WTC11 (cell line): ENCODE results near the gene LTBP1.
A peak's percentile ranks its signal among the peaks of the same experiment; 100 is the strongest.

Experiments used
- CBFB ChIP-seq: sonication (generic); formaldehyde crosslinking; IDR thresholded peaks from 2 replicates; pipeline ENCODE4 v1.8.1; 2022; ENCODE audit warnings: mild to moderate bottlenecking, low read depth, missing genetic modification reagents
- CREM ChIP-seq: sonication (generic); formaldehyde crosslinking; IDR thresholded peaks from 2 replicates; pipeline ENCODE4 v1.8.1; 2022; ENCODE audit warnings: mild to moderate bottlenecking, missing genetic modification reagents, moderate library complexity
- GABPB1 ChIP-seq: sonication (generic); formaldehyde crosslinking; IDR thresholded peaks from 2 replicates; pipeline ENCODE4 v1.8.1; 2023; ENCODE audit warnings: mild to moderate bottlenecking, missing genetic modification reagents
- NFYB ChIP-seq: sonication (generic); formaldehyde crosslinking; conservative IDR thresholded peaks from 2 replicates; pipeline ENCODE4 v1.8.0; 2022; ENCODE audit warnings: low read depth, missing genetic modification reagents
- NR2C2 ChIP-seq: sonication (generic); formaldehyde crosslinking; IDR thresholded peaks from 2 replicates; pipeline ENCODE4 v1.8.0; 2022; ENCODE audit warnings: mild to moderate bottlenecking, missing genetic modification reagents
- SMAD4 ChIP-seq: sonication (generic); formaldehyde crosslinking; IDR thresholded peaks from 2 replicates; pipeline ENCODE4 v1.8.0; 2022; ENCODE audit warnings: mild to moderate bottlenecking, missing genetic modification reagents
- SOX15 ChIP-seq: fragments of 250-450 bp; sonication (Bioruptor Pico); IDR thresholded peaks from 2 replicates; pipeline ENCODE4 v1.9.0; 2021; ENCODE audit warnings: mild to moderate bottlenecking
- SP1 ChIP-seq: sonication (generic); formaldehyde crosslinking; conservative IDR thresholded peaks from 2 replicates; pipeline ENCODE4 v1.8.1; 2022; ENCODE audit warnings: missing genetic modification reagents
- ZNF317 ChIP-seq: sonication (generic); formaldehyde crosslinking; IDR thresholded peaks from 2 replicates; pipeline ENCODE4 v1.8.1; 2023; ENCODE audit warnings: low read depth, mild to moderate bottlenecking, moderate library complexity, missing genetic modification reagents, borderline replicate concordance
- TF ChIP-seq, protein P1 (sequence below): fragments of 200-600 bp; IDR thresholded peaks from 2 replicates; pipeline ENCODE4 v1.8.0; 2022; ENCODE audit warnings: antibody characterized with exemption
- TF ChIP-seq, protein P2 (sequence below): sonication (generic); formaldehyde crosslinking; IDR thresholded peaks from 2 replicates; pipeline ENCODE4 v1.8.0; 2022; ENCODE audit warnings: mild to moderate bottlenecking, missing genetic modification reagents
- TF ChIP-seq, protein P3 (sequence below): sonication (generic); formaldehyde crosslinking; IDR thresholded peaks from 2 replicates; pipeline ENCODE4 v1.8.0; 2022; ENCODE audit warnings: mild to moderate bottlenecking, missing genetic modification reagents

DNA sequence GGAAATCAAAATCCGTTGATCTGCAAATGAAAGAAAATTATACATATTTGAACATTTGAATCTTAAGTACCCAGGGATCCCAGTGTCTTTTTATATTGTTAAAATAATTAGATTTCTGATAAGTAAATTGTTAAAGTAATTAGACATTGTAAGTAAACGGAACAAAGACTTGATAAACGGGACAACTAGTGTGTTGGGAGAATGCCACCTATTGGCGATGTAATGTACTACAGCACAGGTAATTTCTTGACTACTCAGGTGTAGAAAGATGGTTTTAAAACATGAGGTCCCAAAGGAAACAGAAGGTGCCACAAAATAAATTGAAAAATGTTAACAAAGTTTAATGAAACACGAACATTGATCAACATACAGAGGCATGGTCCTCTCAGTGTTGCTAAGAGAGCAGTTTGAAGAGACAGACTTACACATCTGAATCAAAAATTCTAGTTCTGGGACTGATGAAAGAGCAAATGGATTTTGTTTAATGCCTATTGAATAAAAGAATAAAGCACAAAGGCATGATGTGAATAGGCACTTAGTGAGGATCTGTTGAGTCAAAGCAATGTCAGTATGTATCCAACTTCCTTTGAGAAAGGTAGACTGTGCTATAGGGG, 426.3 kb downstream of the LTBP1 start:
- TF ChIP-seq, protein P1, sequence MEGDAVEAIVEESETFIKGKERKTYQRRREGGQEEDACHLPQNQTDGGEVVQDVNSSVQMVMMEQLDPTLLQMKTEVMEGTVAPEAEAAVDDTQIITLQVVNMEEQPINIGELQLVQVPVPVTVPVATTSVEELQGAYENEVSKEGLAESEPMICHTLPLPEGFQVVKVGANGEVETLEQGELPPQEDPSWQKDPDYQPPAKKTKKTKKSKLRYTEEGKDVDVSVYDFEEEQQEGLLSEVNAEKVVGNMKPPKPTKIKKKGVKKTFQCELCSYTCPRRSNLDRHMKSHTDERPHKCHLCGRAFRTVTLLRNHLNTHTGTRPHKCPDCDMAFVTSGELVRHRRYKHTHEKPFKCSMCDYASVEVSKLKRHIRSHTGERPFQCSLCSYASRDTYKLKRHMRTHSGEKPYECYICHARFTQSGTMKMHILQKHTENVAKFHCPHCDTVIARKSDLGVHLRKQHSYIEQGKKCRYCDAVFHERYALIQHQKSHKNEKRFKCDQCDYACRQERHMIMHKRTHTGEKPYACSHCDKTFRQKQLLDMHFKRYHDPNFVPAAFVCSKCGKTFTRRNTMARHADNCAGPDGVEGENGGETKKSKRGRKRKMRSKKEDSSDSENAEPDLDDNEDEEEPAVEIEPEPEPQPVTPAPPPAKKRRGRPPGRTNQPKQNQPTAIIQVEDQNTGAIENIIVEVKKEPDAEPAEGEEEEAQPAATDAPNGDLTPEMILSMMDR, result peak; percentile 58; the same call in 1 of the 2 replicates
- TF ChIP-seq SP1 (CRISPR knock-in tag), result no peak
- TF ChIP-seq SOX15 (CRISPR knock-in tag), result no peak
- no peak for TF ChIP-seq NR2C2 (CRISPR knock-in tag)
- TF ChIP-seq, protein P2, sequence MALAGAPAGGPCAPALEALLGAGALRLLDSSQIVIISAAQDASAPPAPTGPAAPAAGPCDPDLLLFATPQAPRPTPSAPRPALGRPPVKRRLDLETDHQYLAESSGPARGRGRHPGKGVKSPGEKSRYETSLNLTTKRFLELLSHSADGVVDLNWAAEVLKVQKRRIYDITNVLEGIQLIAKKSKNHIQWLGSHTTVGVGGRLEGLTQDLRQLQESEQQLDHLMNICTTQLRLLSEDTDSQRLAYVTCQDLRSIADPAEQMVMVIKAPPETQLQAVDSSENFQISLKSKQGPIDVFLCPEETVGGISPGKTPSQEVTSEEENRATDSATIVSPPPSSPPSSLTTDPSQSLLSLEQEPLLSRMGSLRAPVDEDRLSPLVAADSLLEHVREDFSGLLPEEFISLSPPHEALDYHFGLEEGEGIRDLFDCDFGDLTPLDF (CRISPR knock-in tag), result no peak
- no peak for TF ChIP-seq CBFB (CRISPR knock-in tag)
- no peak for TF ChIP-seq GABPB1
- TF ChIP-seq, protein P3, sequence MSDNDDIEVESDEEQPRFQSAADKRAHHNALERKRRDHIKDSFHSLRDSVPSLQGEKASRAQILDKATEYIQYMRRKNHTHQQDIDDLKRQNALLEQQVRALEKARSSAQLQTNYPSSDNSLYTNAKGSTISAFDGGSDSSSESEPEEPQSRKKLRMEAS (CRISPR knock-in tag), result no peak
- no peak for TF ChIP-seq ZNF317 (CRISPR knock-in tag)
- TF ChIP-seq SMAD4, result no peak
- no peak for TF ChIP-seq CREM (CRISPR knock-in tag)
- no peak for TF ChIP-seq NFYB (CRISPR knock-in tag)
